ENCODE data around the gene PAIP2.
"Not testable (repeated sequence)": the region's sequence is repeated elsewhere in the genome, so short reads cannot be mapped to it uniquely, and the experiment has no call there.

The PAIP2 gene

DNA sequence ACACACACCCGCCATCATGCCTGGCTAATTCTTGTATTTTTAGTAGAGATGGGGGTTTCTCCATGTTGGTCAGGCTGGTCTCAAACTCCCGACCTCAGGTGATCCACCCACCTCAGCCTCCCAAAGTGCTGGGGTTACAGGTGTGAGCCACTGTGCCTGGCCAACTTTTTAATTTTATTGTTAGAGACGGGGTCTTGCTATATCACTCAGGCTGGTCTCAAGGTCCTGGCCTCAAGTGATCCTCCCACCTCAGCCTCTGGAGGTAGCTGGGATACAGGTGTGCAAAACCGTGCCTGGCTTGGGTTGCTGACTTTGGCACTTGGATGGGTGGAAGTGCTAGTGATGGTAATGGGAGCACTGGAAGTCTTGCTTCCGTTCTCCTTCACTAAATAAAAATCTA lies 67.5 kb downstream of the PAIP2 start:
- DNase-seq, result not testable (repeated sequence)

DNA sequence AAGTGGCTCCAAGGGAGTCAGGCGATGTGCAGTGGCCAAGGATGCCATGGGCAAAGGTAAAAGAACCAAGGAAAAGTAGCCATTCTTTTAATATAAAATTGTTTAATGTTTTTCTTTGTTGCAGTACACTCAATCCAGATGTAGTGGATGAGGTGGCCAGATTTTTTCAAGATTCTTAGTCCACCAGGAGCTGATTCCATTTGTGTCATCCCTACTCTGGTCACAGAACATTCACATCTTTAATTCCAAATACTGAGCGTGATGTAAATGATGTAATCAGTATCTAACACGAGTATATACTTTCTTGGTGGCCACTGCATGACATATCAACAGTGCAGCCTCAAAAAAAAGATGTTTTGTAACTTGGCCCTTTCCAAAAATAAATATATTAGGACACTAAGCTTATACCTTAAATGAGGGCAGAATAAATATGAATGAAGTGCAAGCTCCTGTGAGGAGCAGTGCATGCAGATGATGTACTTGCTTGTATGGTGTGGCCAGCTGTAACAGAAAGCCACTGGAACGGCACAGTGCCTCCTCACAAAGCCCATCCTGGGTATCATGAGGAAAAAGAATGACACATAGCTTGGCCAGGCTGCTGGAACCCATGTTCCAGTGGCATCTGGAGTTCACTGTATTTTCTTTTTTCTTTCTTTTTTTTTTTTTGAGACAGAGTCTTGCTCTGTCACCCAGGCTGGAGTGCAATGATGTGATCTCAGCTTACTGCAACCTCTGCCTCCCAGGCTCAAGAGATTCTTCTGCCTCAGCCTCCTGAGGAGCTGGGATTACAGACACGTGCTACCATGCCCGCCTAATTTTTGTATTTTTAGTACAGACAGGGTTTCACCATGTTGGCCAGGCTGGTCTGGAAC lies 68.7 kb downstream of the PAIP2 start:
- DNase-seq, result no peak

DNA sequence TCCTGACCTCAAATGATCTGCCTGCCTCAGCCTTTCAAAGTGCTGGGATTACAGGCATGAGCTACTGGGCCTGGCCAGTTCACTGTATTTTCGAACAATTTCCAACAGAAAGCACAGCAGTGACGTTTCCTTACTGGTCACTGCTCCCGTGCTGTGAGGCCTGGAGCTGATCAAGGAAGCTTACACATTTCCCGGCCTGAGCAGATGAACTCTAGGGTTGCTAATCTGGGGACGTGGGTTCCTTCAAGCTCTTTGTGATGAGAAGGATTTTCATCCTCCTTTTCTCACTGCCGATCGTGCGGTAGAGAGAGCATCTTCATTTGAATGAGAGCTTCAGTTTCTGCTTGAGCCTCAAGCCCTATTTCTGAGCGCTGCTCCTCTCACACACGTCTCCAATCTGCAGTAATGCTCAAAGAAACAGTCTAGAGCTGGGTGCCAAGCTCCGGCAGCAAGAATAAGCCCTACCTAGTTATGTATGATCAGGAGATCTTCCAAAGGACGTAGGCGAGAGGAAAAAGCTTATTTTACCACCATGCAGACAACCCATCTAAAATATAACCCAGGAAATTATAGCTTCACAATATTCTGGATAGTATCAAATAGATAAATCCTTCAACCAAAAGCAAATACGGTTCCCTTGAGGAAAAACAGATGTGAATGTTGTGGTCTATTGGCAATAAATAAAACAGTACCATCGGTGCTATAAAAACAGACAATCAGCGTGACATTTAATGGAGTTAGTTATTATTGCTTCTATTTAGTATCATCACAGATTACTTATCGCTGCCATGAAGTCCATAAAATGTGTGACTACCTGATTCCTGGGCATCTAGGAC lies 69.6 kb downstream of the PAIP2 start:
- peak in 19 of 58 donors; percentile 14 to 73 (median 42) for DNase-seq

DNA sequence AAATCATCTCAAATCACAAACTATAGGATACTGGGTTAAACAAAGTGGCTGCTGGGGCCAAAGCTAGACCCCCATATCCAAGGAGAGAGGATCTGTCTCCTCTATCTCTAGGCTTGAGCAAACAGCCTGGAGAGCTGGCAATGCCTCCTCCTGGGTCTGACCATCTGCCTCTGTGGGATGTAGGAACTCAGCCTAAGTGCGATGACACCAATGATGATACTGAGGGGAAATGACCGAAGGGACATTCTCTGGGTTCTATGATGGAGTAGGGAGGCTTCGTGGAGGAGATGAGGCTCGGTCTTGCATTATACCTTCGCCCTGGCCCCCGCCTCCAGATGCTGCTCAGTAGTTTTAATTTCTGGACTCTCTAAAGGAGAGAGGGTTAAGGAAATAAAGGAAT lies 71.5 kb downstream of the PAIP2 start:
- DNase-seq, result no peak

DNA sequence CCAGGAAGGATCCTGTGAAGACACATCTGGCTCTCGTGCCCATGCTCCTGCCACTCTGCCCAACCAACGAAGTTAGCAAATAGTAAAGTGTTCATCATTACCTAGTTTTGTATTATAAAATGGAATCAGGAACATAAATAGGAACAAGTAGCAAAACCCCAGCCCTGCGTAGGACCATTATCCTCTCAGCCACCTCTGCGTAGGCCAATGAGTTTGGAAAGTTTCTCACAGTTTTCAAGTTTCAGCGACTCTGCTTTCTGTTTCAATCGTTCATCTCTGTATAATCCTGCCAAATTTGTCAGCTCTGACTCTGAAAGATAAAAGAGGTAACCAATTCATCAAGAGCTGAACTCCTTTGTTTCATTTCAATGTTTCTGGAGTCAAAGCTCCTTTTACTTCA lies 72.3 kb downstream of the PAIP2 start:
- no peak for DNase-seq

DNA sequence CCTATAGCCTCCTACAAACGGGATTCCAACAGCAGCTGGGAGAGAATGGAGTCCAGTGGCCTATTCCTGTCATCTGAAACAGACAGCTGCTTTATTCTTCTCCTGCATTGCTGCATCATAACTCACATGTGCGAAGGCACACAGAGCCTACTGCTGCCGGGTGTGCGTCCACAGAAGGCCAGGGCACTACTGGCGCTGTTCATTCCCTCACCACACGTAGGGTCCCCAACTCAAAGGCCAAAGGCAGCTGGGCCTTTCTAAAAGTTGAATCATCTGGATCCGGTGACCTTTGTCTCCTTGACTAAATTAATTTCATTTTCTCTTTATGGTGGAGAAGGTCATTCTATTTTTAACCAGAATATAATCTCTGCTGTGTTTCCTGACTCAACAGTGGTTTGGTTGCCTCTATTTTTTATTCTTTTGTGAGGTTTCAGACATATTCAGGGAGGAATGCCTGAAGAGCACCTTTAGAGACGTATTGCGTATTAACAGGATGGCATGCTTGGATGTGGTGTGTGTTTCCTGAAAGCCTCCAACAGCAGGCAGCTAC lies 73.0 kb downstream of the PAIP2 start:
- peak in 26 of 58 donors; percentile 8 to 66 (median 36) for DNase-seq

DNA sequence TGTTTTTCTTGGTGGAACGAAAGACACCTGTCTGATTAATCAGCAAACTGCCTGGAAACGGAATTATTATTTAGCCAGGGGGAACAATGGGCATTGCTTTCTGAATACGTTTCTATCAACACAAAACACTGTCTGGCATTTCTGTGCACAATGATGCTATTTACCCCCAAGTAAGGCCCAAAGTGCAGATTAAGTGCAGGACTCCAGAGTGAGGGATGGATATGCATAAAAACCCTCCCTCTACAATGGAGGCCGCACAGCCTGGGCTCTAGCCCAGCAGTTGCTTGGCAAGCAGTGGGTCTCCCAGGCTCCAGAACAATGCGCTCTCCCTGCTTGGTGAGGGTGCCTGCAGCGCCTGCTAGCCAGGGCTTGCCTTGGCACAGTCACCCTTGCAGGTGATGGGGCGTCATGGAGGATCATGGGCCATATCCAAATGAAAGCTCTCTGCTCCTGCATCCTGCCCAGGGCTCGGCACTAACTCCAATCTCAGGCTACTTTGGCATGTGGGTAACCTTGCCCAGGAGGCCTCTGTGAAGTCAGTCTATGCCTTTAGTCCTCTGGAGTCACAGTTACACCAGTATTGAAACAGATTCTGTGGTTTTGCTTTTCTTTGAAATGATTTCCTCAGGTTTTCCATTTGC lies 73.7 kb downstream of the PAIP2 start:
- DNase-seq, result peak in 56 of 58 donors; percentile 15 to 93 (median 78)

DNA sequence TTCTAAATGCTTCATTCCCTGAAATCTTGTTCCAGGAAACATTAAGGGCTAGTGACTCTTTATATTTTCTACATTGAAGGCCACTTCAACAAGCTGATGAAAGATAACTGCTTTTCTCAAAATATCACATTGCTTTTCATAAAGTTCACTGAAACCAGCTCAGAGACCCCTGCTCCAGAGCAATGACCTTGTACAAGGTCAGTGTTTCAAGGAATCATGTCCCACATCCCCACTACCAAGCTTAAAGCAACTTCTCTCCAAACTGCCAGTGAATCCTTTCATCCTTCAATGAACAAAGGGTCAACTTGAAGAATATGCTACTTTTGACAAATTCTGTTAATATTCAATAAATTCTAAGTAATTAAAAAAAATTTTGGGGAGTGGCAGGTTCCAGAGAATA lies 74.2 kb downstream of the PAIP2 start:
- no peak for DNase-seq

DNA sequence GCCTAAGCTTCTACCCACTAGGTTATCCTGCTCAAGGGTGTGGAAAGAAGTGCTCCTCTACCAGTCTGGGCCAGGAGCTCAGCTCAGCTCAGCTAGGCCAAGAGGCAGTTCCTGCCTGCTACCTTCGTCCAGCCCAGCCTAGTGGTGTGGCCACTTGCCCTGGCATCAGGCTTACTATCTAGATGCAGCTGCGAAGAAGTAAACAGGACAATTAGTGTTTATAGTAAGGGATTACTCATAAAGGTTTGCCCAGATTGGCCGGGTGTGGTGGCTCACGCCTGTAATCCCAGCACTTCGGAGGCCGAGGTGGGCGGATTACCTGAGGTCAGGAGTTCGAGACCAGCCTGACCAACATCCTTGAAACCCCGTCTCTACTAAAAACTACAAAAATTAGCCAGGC lies 75.0 kb downstream of the PAIP2 start:
- no peak for DNase-seq

DNA sequence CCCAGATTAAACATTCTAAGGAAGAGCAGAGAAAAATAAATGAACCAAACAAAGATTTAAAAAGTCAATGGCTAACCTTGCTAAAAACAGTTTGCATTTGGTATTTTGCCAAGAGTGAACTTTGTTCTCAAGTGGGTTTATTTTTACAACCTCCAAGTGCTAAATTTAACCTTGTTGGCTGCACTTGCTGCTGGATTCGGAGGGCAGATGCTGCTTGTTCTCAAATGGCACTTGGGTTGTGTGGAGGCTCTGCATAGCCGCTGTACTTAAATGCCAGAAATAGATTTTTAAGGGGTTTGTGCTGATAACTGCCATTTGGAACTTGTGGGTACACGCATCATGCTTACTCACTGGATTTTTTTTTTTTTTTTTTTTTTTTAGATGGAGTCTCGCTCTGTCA lies 75.6 kb downstream of the PAIP2 start:
- peak in 7 of 58 donors; percentile 25 to 59 (median 29) for DNase-seq

DNA sequence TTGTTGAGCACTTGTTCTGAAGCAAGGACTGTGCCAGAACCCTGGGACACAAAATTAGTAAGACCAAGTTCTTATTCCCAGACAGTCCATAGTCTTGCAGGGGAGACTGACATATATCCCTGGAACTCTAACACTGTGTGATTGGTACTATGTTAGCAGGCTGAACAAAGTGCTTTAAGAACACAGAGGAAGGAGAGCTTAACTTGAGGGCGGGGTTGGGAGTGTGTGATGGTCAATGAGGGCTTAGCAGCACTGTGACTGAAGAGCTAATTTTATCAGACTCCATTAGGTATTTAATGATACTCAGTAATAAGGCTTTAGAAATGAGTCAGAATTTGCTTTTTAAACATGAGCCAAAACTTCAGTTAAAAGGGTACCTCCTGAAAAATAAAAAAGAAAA lies 77.1 kb downstream of the PAIP2 start:
- DNase-seq, result no peak
